ENCODE measurements around the gene MYEF2. TPM values are rescaled to one million over a fixed set of nuclear protein-coding genes. Genes with fewer than 3 reads are reported as not detected.
A peak's percentile ranks its signal among the peaks of the same experiment; 100 is the strongest.

MYEF2 gene
- polyA plus RNA-seq, 1 of the 3 experiments (the other 2 are of a cell fraction), result 11.6 TPM

DNA sequence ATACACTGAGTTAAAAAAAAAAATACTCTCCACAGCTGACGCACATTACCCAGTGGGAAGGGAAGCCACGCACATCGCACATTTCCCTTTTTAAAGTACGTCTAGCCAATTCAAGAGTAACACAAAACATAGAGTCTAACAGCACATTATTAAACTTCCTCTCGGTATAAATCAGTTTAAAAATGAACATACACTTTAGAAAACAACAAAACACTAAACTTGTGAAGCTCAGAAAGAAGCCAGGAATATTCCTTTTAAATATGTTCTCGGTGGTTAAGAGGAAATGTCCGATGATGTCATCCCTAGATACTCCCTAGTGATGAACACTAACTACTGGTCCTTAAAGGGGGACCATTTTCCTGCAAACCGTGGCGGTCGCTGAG is 721 bp downstream of the MYEF2 start:
- ChIA-PET CTCF (interaction anchor here (0.8 to 1.2 kb wide), 2 partner anchors 78 to 108 kb away, joined by 3 to 4 read pairs; no protein-coding TSS in a partner anchor), POLR2A (interaction anchor here (0.7 kb wide), 1 partner anchor 11 kb away, joined by 3 read pairs; no protein-coding TSS in a partner anchor)
- no peaks in the 10 kb centered on the region for H4K20me1 ChIP-seq (ENCODE audit: insufficient read depth)
- H3K4me3 ChIP-seq (ENCODE audit: low read depth in 2 of 2, low read length in 1 of 2), result peak overlapping the region; percentile 61 to 82
- H3K9ac ChIP-seq, result peak overlapping the region; percentile 89
- no peaks in the 10 kb centered on the region for H3K27me3 ChIP-seq (ENCODE audit: insufficient read depth)
- peaks cover 5 to 8% of the 10 kb centered on the region in 2 experiments; a peak in 3 of 4 replicates for H3K4me1 ChIP-seq (ENCODE audit: control insufficient read depth in 1 of 2, insufficient read depth in 2 of 2, low read depth in 1 of 2, low read length in 1 of 2)
- no peaks in the 10 kb centered on the region for H3K9me2 ChIP-seq
- peak; percentile 11 for DNase-seq
- H3F3A ChIP-seq (replicated peaks; ENCODE audit: insufficient read depth), result peaks cover 3% of the 10 kb centered on the region
- H3K79me2 ChIP-seq (ENCODE audit: insufficient read depth), result peaks cover 50% of the 10 kb centered on the region
- peak overlapping the region; percentile 74 to 93 for H3K27ac ChIP-seq (ENCODE audit: low read depth in 2 of 2, low read length in 1 of 2)
- under 1% methylated on average over 10 of the region's 10 CpGs for WGBS (ENCODE audit: low lambda C conversion rate)
- 0 out of 2 replicates have a peak, but pooled peaks cover 3% of the 10 kb centered on the region for H3K9me3 ChIP-seq
- TF ChIP-seq, protein P1, sequence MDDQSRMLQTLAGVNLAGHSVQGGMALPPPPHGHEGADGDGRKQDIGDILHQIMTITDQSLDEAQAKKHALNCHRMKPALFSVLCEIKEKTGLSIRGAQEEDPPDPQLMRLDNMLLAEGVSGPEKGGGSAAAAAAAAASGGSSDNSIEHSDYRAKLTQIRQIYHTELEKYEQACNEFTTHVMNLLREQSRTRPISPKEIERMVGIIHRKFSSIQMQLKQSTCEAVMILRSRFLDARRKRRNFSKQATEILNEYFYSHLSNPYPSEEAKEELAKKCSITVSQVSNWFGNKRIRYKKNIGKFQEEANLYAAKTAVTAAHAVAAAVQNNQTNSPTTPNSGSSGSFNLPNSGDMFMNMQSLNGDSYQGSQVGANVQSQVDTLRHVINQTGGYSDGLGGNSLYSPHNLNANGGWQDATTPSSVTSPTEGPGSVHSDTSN (IDR thresholded peaks at IDR 0.05), result no peak
- peak; percentile 60; the same call in 1 of the 2 replicates for TF ChIP-seq MXI1 (IDR thresholded peaks at IDR 0.05; ENCODE audit: low read depth, low read length)
- TF ChIP-seq, protein P2, sequence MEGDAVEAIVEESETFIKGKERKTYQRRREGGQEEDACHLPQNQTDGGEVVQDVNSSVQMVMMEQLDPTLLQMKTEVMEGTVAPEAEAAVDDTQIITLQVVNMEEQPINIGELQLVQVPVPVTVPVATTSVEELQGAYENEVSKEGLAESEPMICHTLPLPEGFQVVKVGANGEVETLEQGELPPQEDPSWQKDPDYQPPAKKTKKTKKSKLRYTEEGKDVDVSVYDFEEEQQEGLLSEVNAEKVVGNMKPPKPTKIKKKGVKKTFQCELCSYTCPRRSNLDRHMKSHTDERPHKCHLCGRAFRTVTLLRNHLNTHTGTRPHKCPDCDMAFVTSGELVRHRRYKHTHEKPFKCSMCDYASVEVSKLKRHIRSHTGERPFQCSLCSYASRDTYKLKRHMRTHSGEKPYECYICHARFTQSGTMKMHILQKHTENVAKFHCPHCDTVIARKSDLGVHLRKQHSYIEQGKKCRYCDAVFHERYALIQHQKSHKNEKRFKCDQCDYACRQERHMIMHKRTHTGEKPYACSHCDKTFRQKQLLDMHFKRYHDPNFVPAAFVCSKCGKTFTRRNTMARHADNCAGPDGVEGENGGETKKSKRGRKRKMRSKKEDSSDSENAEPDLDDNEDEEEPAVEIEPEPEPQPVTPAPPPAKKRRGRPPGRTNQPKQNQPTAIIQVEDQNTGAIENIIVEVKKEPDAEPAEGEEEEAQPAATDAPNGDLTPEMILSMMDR (IDR thresholded peaks at IDR 0.05), result no peak
- TF ChIP-seq, protein P3, sequence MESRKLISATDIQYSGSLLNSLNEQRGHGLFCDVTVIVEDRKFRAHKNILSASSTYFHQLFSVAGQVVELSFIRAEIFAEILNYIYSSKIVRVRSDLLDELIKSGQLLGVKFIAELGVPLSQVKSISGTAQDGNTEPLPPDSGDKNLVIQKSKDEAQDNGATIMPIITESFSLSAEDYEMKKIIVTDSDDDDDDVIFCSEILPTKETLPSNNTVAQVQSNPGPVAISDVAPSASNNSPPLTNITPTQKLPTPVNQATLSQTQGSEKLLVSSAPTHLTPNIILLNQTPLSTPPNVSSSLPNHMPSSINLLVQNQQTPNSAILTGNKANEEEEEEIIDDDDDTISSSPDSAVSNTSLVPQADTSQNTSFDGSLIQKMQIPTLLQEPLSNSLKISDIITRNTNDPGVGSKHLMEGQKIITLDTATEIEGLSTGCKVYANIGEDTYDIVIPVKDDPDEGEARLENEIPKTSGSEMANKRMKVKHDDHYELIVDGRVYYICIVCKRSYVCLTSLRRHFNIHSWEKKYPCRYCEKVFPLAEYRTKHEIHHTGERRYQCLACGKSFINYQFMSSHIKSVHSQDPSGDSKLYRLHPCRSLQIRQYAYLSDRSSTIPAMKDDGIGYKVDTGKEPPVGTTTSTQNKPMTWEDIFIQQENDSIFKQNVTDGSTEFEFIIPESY (IDR thresholded peaks at IDR 0.05; ENCODE audit: borderline replicate concordance, low read depth), result no peak
- TF ChIP-seq, protein P4, sequence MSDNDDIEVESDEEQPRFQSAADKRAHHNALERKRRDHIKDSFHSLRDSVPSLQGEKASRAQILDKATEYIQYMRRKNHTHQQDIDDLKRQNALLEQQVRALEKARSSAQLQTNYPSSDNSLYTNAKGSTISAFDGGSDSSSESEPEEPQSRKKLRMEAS (IDR thresholded peaks at IDR 0.05; ENCODE audit: low read depth), result no peak
- peak overlapping the region; percentile 74 for H3K4me2 ChIP-seq
- H2AFZ ChIP-seq (ENCODE audit: low read depth), result peak overlapping the region; percentile 95
- H3K36me3 ChIP-seq (replicated peaks in 1 of 2; ENCODE audit: control insufficient read depth in 1 of 2, insufficient read depth in 2 of 2, low read length in 1 of 2), result peaks cover 9 to 11% of the 10 kb centered on the region in 2 experiments

DNA sequence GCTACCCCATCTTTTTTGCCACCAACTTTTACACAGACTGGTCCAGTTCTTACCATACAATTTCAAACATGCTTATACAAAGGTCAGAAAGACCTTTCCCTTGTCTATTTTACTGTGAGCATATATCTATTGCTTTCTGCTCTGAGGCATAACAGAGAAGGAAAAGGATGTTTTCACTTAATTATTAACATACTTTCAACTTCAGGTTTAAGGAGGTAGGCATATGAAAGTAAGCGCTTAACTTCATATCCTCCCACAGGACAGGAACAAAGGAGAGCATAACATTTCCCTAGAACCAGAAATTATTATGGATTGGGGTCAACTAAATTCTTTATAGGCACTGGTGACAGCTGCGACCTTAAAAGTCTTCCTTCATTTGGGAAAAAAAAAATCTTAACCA is 1.1 kb downstream of the MYEF2 start:
- TF ChIP-seq MXI1 (IDR thresholded peaks at IDR 0.05; ENCODE audit: low read depth, low read length), result no peak
- TF ChIP-seq FOXM1 (IDR thresholded peaks at IDR 0.05; ENCODE audit: low read depth), result no peak
- Histone ChIP-seq H2AFZ (ENCODE audit: low read depth) (peak overlapping the region; percentile 95; the same call in 1 of the 2 replicates), H3K27ac (ENCODE audit: low read depth in 2 of 2, low read length in 1 of 2) (peak overlapping the region; percentile 74 to 93), H3K4me2 (peak overlapping the region; percentile 74), H3K4me1 (ENCODE audit: control insufficient read depth in 1 of 2, insufficient read depth in 2 of 2, low read depth in 1 of 2, low read length in 1 of 2) (peaks cover 5 to 8% of the 10 kb centered on the region in 2 experiments; a peak in 3 of 4 replicates), H4K20me1 (ENCODE audit: insufficient read depth) (no peaks in the 10 kb centered on the region), H3K9me3 (0 out of 2 replicates have a peak, but pooled peaks cover 3% of the 10 kb centered on the region), H3K9ac (peak overlapping the region; percentile 89), H3K4me3 (ENCODE audit: low read depth in 2 of 2, low read length in 1 of 2) (peak overlapping the region; percentile 61 to 82), H3K79me2 (ENCODE audit: insufficient read depth) (peaks cover 55% of the 10 kb centered on the region), H3K9me2 (no peaks in the 10 kb centered on the region), H3F3A (replicated peaks; ENCODE audit: insufficient read depth) (peaks cover 3% of the 10 kb centered on the region), H3K36me3 (replicated peaks in 1 of 2; ENCODE audit: control insufficient read depth in 1 of 2, insufficient read depth in 2 of 2, low read length in 1 of 2) (peaks cover 9 to 11% of the 10 kb centered on the region in 2 experiments), H3K27me3 (ENCODE audit: insufficient read depth) (no peaks in the 10 kb centered on the region)
- ChIA-PET POLR2A (no interaction called here), CTCF (interaction anchor here (1.2 kb wide), 1 partner anchor 109 kb away, joined by 4 read pairs; no protein-coding TSS in a partner anchor)
- no peak for DNase-seq
- 13% methylated on average over 2 of the region's 2 CpGs for WGBS (ENCODE audit: low lambda C conversion rate)
